ENCODE data around the gene GPRIN3.

- TF ChIP-seq CTCF (IDR thresholded peaks at IDR 0.05; ENCODE audit: low read depth, low read length) (no peak), EZH2phosphoT487 (IDR thresholded peaks at IDR 0.05; ENCODE audit: low read depth) (no peak)
Observed at GRCh38 chr4:89329280-89329679, 21.7 kb upstream of the GPRIN3 start.

All from OCI-LY3 (cell line).